Sigmoid colon (tissue), 7 donors: ENCODE measurements around the gene FAM13A. TPM values are rescaled to one million over a fixed set of nuclear protein-coding genes. Genes with fewer than 3 reads are reported as not detected.

Experiments used
- DNase-seq: peaks from one replicate; pipeline ENCODE4 v3.0.0-alpha.2; 2019
- H3K27ac ChIP-seq, 4 donors: fragments of 200-600 bp; sonication (generic); one replicate each; pipeline ENCODE4 v1.5.1; 2016 to 2019; ENCODE audit warnings: mild to moderate bottlenecking in 1 of 4
- H3K27me3 ChIP-seq, 3 donors: fragments of 200-600 bp; sonication (generic); one replicate each; pipeline ENCODE4 v1.5.1; 2019; ENCODE audit warnings: mild to moderate bottlenecking in 1 of 3
- H3K36me3 ChIP-seq, 4 donors: fragments of 200-600 bp; sonication (generic); one replicate each; pipeline ENCODE4 v1.5.1; 2016 to 2019
- H3K4me1 ChIP-seq, 4 donors: fragments of 200-600 bp; sonication (generic); one replicate each; pipeline ENCODE4 v1.5.1; 2017 to 2019
- H3K4me3 ChIP-seq, 4 donors: fragments of 200-600 bp; sonication (generic); one replicate each; pipeline ENCODE4 v1.5.1; 2017 to 2019; ENCODE audit warnings: mild to moderate bottlenecking in 2 of 4, moderate library complexity in 1 of 4
- H3K9me3 ChIP-seq, 4 donors: fragments of 200-600 bp in 3 of 4; sonication (generic) in 3 of 4; one replicate each; pipeline versions ENCODE4 v1.5.1 to v1.6.1; 2013 to 2019
- CTCF ChIP-seq, 4 experiments: fragments of 450-650 bp in 3 of 4; fragments of 200-600 bp in 1 of 4; IDR thresholded peaks; one replicate each; pipeline ENCODE4 v1.5.1; 2016 to 2019; ENCODE audit warnings: antibody characterized with exemption in 4 of 4, mild to moderate bottlenecking in 3 of 4, moderate library complexity in 2 of 4
- EP300 ChIP-seq, 4 donors: sonication (generic); formaldehyde crosslinking; IDR thresholded peaks; one replicate each; pipeline ENCODE4 v1.6.1; 2017; ENCODE audit warnings: antibody characterized with exemption in 4 of 4
- POLR2A ChIP-seq, 2 donors: fragments of 450-650 bp; IDR thresholded peaks; one replicate each; pipeline ENCODE4 v1.6.1; 2016; ENCODE audit warnings: antibody characterized with exemption in 2 of 2, mild to moderate bottlenecking in 2 of 2, moderate library complexity in 2 of 2
- POLR2AphosphoS5 ChIP-seq, 4 donors: sonication (generic); formaldehyde crosslinking; IDR thresholded peaks; one replicate each; pipeline ENCODE4 v1.6.1; 2017; ENCODE audit warnings: antibody characterized with exemption in 4 of 4
- WGBS, 2 donors: extraction: QIAGEN DNeasy Blood & Tissue Kit; methylation state at CpG; one replicate each; pipeline ENCODE4 v1.1.7; 2013; 5-methylcytosine and 5-hydroxymethylcytosine counted together
- intact Hi-C: fragments of 100-400 bp; cut with DNase I; formaldehyde crosslinking; loops from one replicate; pipeline ENCODE4 v1.15.1; 2023
- polyA plus RNA-seq, 3 donors: library from polyadenylated mRNA; stranded (reverse); fragments of 200-250 nt; gene quantifications; one replicate each; pipeline ENCODE4 v1.2.3, GENCODE V29; 2013
- total RNA-seq, 4 donors: library from RNA; depleted of rRNA; stranded (reverse); fragments of >200 nt; gene quantifications; one replicate each; pipeline ENCODE4 v1.1.0, GENCODE V29; 2016
- donor health status: healthy with polysubstance abuse.
- donor health status: Bipolar disorder and iron deficiency.
- donor health status: healthy.

FAM13A gene
- 10 to 100 TPM; 41.1 to 49.7 (median 47.3) TPM for total RNA-seq
- 10 to 100 TPM in 2 of 3 donors, 1 to 10 TPM in 1; 9.9 to 14.8 (median 10.8) TPM for polyA plus RNA-seq

- H3K9me3 ChIP-seq, result no peaks in the 10 kb centered on the region
- no peak for TF ChIP-seq POLR2A (IDR thresholded peaks at IDR 0.05)
- TF ChIP-seq POLR2AphosphoS5 (IDR thresholded peaks at IDR 0.05), result peak in 3 of 4 donors; percentile 35 to 67 (median 56)
- TF ChIP-seq CTCF (IDR thresholded peaks at IDR 0.05), result no peak
- no peak for TF ChIP-seq EP300 (IDR thresholded peaks at IDR 0.05)
- no peaks in the 10 kb centered on the region for H3K36me3 ChIP-seq
- H3K4me3 ChIP-seq, result peak within 1 kb of the TSS; percentile 37 to 54 (median 51)
- intact Hi-C loops, result loop anchor here (1.0 kb wide), 1 partner anchor 54 kb away; the partner anchor contains the start of gene TIGD2
- peak; percentile 95 for DNase-seq
- peak within 1 kb of the TSS; percentile 71 to 81 (median 74) for H3K27ac ChIP-seq
- WGBS, 2 donors, result 9 to 10% methylated on average over 9 of the region's 9 CpGs
- no peaks in the 10 kb centered on the region for H3K27me3 ChIP-seq
- H3K4me1 ChIP-seq, result peaks cover 0 to 32% (median 21%) of the 10 kb centered on the region in 4 donors
These were observed at the start of gene FAM13A for GRCh38 chr4:89056953-89057398. Gene FAM13A (minus strand): TSS chr4:89057185. CDS start chr4:89056964, 221 bp downstream.

- no peak for DNase-seq
- 90 to 91% methylated on average over 6 of the region's 6 CpGs for WGBS, 2 donors
- intact Hi-C loops, result no loop called here
- Histone ChIP-seq H3K36me3 (no peaks in the 10 kb centered on the region), H3K9me3 (no peaks in the 10 kb centered on the region), H3K27ac (no peak overlapping the region), H3K4me1 (peaks cover 0 to 7% (median 3%) of the 10 kb centered on the region in 4 donors), H3K27me3 (no peaks in the 10 kb centered on the region), H3K4me3 (no peak overlapping the region)
- TF ChIP-seq EP300 (IDR thresholded peaks at IDR 0.05) (no peak), CTCF (IDR thresholded peaks at IDR 0.05) (no peak), POLR2A (IDR thresholded peaks at IDR 0.05) (no peak), POLR2AphosphoS5 (IDR thresholded peaks at IDR 0.05) (no peak)
These were observed 48.7 kb upstream of the FAM13A start for GRCh38 chr4:89105726-89106125.

GRCh38 chr4:89101256-89102161, 44.5 kb upstream of the FAM13A start:
- Histone ChIP-seq H3K36me3 (no peaks in the 10 kb centered on the region), H3K4me3 (no peak overlapping the region), H3K9me3 (no peaks in the 10 kb centered on the region), H3K27ac (no peak overlapping the region), H3K27me3 (no peaks in the 10 kb centered on the region), H3K4me1 (no peaks in the 10 kb centered on the region)
- intact Hi-C loops, result no loop called here
- TF ChIP-seq CTCF (IDR thresholded peaks at IDR 0.05), result no peak
- TF ChIP-seq EP300 (IDR thresholded peaks at IDR 0.05), result no peak
- no peak for TF ChIP-seq POLR2AphosphoS5 (IDR thresholded peaks at IDR 0.05)
- no peak for TF ChIP-seq POLR2A (IDR thresholded peaks at IDR 0.05)
- DNase-seq, result no peak
- WGBS, 2 donors, result 84 to 90% methylated on average over 11 of the region's 11 CpGs

GRCh38 chr4:89100853-89101252, 43.9 kb upstream of the FAM13A start:
- intact Hi-C loops, result no loop called here
- no peak for TF ChIP-seq CTCF (IDR thresholded peaks at IDR 0.05)
- TF ChIP-seq POLR2A (IDR thresholded peaks at IDR 0.05), result no peak
- Histone ChIP-seq H3K36me3 (no peaks in the 10 kb centered on the region), H3K4me1 (no peaks in the 10 kb centered on the region), H3K27ac (no peak overlapping the region), H3K9me3 (no peaks in the 10 kb centered on the region), H3K27me3 (no peaks in the 10 kb centered on the region), H3K4me3 (no peak overlapping the region)
- WGBS, 2 donors, result 86 to 88% methylated on average over 3 of the region's 3 CpGs
- no peak for DNase-seq
